Adipocyte (in vitro differentiated cells): Measurements from ENCODE around the gene KCNH2.

ENCODE experiments used
- DNase-seq: peaks from one replicate; pipeline ENCODE4 v3.0.0-alpha.2; 2015; ENCODE audit warnings: low read depth
- H3K27me3 ChIP-seq: replicated peaks from 2 replicates; pipeline ENCODE4 v1.7.0; 2013; ENCODE audit warnings: mild to moderate bottlenecking, low read length, moderate library complexity; ENCODE audit not compliant: control insufficient read depth, insufficient read depth
- H3K36me3 ChIP-seq: 2 replicates; pipeline ENCODE4 v1.7.0; 2013; ENCODE audit warnings: low read length, mild to moderate bottlenecking, moderate library complexity; ENCODE audit not compliant: control insufficient read depth, insufficient read depth, severe bottlenecking
- H3K4me1 ChIP-seq: 2 replicates; pipeline ENCODE4 v1.7.0; 2013; ENCODE audit warnings: mild to moderate bottlenecking, low read length, moderate library complexity; ENCODE audit not compliant: control insufficient read depth, insufficient read depth
- H3K4me3 ChIP-seq: 2 replicates; pipeline ENCODE4 v1.7.0; 2013; ENCODE audit warnings: mild to moderate bottlenecking, low read length, moderate library complexity
- H3K9ac ChIP-seq: 2 replicates; pipeline ENCODE4 v1.7.0; 2013; ENCODE audit warnings: mild to moderate bottlenecking, low read length, moderate library complexity
- H3K9me3 ChIP-seq: 2 replicates; pipeline ENCODE4 v1.7.0; 2013; ENCODE audit warnings: mild to moderate bottlenecking, low read length, moderate library complexity; ENCODE audit not compliant: control insufficient read depth

Gene KCNH2

GRCh38 chr7:150992833-150993302, 14.7 kb upstream of the KCNH2 start:
- H3K4me1 ChIP-seq: no peaks in the 10 kb centered on the region
- no peak overlapping the region for H3K9ac ChIP-seq
- H3K27me3 ChIP-seq: peaks cover 17% of the 10 kb centered on the region
- DNase-seq: peak; percentile 22
- H3K36me3 ChIP-seq: no peaks in the 10 kb centered on the region
- H3K9me3 ChIP-seq: peaks cover 23% of the 10 kb centered on the region
- no peak overlapping the region for H3K4me3 ChIP-seq

- DNase-seq: no peak
- H3K9ac ChIP-seq: no peak overlapping the region
- H3K27me3 ChIP-seq: peaks cover 21% of the 10 kb centered on the region
- H3K4me1 ChIP-seq: no peaks in the 10 kb centered on the region
- H3K9me3 ChIP-seq: peaks cover 23% of the 10 kb centered on the region
- H3K4me3 ChIP-seq: no peak overlapping the region
- H3K36me3 ChIP-seq: no peaks in the 10 kb centered on the region
Measured at GRCh38 chr7:150992051-150992640, 14.0 kb upstream of the KCNH2 start.

GRCh38 chr7:150990416-150991186, 12.5 kb upstream of the KCNH2 start, which contains the start of gene NOS3:
Gene NOS3 (plus strand): TSS chr7:150991017. CDS start chr7:150993804, 2,787 bp downstream.
- DNase-seq: no peak
- Histone ChIP-seq H3K4me3 (no peak within 1 kb of the TSS), H3K4me1 (no peaks in the 10 kb centered on the region), H3K27me3 (peaks cover 27% of the 10 kb centered on the region), H3K36me3 (no peaks in the 10 kb centered on the region), H3K9me3 (peaks cover 23% of the 10 kb centered on the region), H3K9ac (no peak within 1 kb of the TSS)

DNA sequence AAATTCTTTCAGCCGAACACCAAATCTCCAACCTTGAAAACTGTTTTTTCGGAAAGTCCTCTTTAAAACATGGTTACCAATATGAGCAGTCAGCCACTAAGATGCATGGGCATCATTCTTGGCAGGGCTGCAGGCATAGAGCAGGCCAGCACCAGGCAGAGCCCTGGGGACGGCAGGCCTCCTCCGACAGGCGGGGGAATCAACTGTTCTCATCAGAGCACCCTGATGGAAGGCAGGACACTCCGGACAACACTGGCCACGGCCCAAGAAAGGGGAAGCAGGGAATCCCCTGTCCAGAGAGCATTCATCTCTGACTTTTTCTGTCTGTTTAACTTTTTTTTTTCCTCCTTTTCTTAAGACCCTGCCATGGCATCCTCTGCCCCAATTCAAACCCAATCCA, 11.3 kb upstream of the KCNH2 start:
- H3K4me3 ChIP-seq: no peak overlapping the region
- DNase-seq: no peak
- H3K4me1 ChIP-seq: no peaks in the 10 kb centered on the region
- H3K36me3 ChIP-seq: no peaks in the 10 kb centered on the region
- peaks cover 23% of the 10 kb centered on the region for H3K9me3 ChIP-seq
- no peak overlapping the region for H3K9ac ChIP-seq
- H3K27me3 ChIP-seq: peaks cover 31% of the 10 kb centered on the region

DNA sequence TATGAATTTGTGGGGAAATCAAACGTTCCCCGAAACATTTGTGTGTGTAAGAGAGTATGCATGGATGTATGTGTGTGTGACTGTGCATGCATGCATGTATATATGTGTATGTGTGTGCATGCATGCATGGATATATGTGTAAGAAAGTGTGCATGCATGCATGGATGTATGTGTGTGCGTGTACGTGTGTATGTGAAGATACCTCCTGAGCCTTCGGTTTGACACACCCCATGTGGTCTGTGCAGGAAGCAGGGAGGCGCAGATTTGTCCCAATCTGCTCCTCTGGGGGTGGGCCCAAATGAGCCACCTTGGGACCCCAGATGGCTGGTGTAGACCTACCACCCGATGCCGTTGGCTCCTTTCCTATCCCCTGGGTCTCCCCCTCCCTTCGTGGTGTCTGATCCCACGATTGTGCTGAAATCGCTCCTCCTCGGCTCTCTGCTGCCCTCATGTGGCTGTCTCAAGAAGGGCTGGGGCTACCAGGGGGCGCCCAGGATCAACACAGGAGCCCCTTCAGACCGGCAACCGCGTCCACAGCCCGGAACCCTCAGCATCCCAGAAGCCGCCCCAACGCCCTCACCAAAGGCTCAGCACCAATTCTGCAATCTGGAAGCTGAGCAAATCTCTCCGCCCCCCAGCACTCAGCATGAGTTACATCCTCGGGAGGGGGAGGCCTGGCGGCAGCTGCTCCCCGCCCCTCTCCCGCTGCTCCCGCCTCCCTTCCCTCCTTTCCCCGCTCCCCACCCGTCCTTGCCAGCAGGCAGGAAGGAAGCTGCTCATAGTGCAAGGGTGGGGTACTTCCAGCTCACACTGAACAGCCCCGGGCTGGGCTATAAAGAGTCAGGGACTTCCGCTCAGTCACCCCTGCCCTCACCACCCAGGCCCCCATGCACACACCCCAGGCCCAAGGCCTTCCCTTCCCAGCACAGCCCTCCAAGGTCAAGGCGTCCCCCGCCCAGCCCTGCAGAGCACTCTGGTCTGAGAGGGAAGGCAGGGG, 10.4 kb upstream of the KCNH2 start:
- peak; percentile 60 for DNase-seq

GRCh38 chr7:150986556-150986955, 8.4 kb upstream of the KCNH2 start:
- no peak overlapping the region for H3K9ac ChIP-seq
- H3K9me3 ChIP-seq: peaks cover 23% of the 10 kb centered on the region
- no peak overlapping the region for H3K4me3 ChIP-seq
- DNase-seq: no peak
- H3K36me3 ChIP-seq: no peaks in the 10 kb centered on the region
- peaks cover 3% of the 10 kb centered on the region for H3K4me1 ChIP-seq
- H3K27me3 ChIP-seq: peaks cover 55% of the 10 kb centered on the region

More for the DNA sequence above, 10.4 kb upstream of the KCNH2 start:
- Histone ChIP-seq H3K27me3 (peaks cover 38% of the 10 kb centered on the region), H3K9me3 (peaks cover 23% of the 10 kb centered on the region), H3K4me3 (no peak overlapping the region), H3K9ac (no peak overlapping the region), H3K4me1 (no peaks in the 10 kb centered on the region), H3K36me3 (no peaks in the 10 kb centered on the region)

DNA sequence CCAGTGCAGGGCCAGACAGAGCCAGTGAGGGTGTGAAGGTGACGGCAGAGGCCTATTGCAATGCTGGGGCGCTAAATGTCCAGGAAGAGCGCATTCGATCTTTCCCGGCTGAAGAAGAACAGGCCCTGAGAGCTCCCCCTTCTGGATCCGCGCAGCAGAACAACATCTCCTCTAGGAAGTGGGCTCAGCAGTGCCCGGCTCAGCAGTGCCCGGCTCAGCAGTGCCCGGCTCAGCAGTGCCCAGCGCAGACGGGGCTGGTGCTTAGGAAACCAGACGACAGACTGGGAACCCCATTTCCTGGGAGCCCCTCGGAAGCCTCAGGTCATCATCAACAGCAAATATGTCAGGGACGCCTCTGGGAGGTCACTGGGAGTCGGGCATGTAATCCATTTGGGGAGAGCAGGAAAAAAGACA, 8.0 kb upstream of the KCNH2 start:
- Histone ChIP-seq H3K4me1 (peaks cover 3% of the 10 kb centered on the region), H3K9me3 (peaks cover 21% of the 10 kb centered on the region), H3K27me3 (peaks cover 59% of the 10 kb centered on the region), H3K36me3 (no peaks in the 10 kb centered on the region), H3K4me3 (no peak overlapping the region), H3K9ac (no peak overlapping the region)
- DNase-seq: peak; percentile 66

- Histone ChIP-seq H3K4me3 (no peak overlapping the region), H3K36me3 (no peaks in the 10 kb centered on the region), H3K27me3 (peaks cover 63% of the 10 kb centered on the region), H3K9ac (no peak overlapping the region), H3K4me1 (peaks cover 3% of the 10 kb centered on the region), H3K9me3 (no peaks in the 10 kb centered on the region)
- DNase-seq: peak; percentile 67
Measured at GRCh38 chr7:150983893-150984368, 5.8 kb upstream of the KCNH2 start.

GRCh38 chr7:150982351-150982750, 4.2 kb upstream of the KCNH2 start:
- no peak for DNase-seq
- no peaks in the 10 kb centered on the region for H3K36me3 ChIP-seq
- H3K9ac ChIP-seq: no peak overlapping the region
- H3K9me3 ChIP-seq: no peaks in the 10 kb centered on the region
- H3K4me1 ChIP-seq: peaks cover 3% of the 10 kb centered on the region
- H3K27me3 ChIP-seq: peaks cover 50% of the 10 kb centered on the region
- no peak overlapping the region for H3K4me3 ChIP-seq

DNA sequence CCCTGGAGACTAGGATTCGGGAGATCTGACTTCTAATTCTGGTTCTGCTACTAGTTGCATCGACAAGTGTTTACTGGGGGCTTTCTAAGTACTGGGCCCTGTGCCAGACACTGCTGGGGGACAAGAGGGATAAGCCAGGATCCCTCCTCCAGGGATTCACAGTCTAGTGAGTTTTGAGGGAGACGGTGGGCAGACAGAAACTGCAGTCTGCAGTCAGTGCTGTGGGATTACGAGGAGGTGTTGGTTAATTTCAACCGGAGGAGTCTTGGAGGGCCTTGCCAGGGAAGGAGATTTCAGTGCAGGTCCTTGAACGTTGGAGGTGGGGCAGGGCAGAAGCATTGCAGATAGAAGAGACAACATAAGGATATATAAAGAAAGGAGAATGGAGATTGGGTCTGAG, 3.5 kb upstream of the KCNH2 start:
- H3K4me3 ChIP-seq: no peak overlapping the region
- no peak overlapping the region for H3K9ac ChIP-seq
- no peaks in the 10 kb centered on the region for H3K36me3 ChIP-seq
- no peaks in the 10 kb centered on the region for H3K9me3 ChIP-seq
- H3K27me3 ChIP-seq: peaks cover 52% of the 10 kb centered on the region
- H3K4me1 ChIP-seq: peaks cover 3% of the 10 kb centered on the region
- no peak for DNase-seq
